Hepatocyte (in vitro differentiated cells): ENCODE data around the gene GRIK2.

Experiments
- CTCF ChIP-seq: fragments of 200-600 bp; sonication (generic); IDR thresholded peaks from 2 replicates; pipeline ENCODE4 v1.5.1; 2016; ENCODE audit warnings: antibody characterized with exemption, mild to moderate bottlenecking; ENCODE audit not compliant: poor library complexity
- EZH2phosphoT487 ChIP-seq: fragments of 200-600 bp; sonication (generic); IDR thresholded peaks from one replicate; pipeline ENCODE4 v1.6.1; 2018; ENCODE audit warnings: antibody characterized with exemption, mild to moderate bottlenecking, low read depth, moderate library complexity; ENCODE audit not compliant: unreplicated experiment, severe bottlenecking

GRCh38 chr6:101784094-101784493 lies 390.6 kb downstream of the GRIK2 start:
- TF ChIP-seq CTCF: no peak
- TF ChIP-seq EZH2phosphoT487: no peak
